SK-N-SH treated with all-trans-retinoic acid at 6 μM for 48 hours (cell line): Measurements from ENCODE around the gene ZKSCAN5.
"Not testable (repeated sequence)": the region's sequence is repeated elsewhere in the genome, so short reads cannot be mapped to it uniquely, and the experiment has no call there.

ENCODE experiments used
- ATAC-seq: fragments of 200-7000 bp; cut with Tn5 transposase; 3 replicates; pipeline ENCODE4 v1.9.1; 2020; ENCODE audit warnings: mild to moderate bottlenecking, moderate library complexity
- BACH2 ChIP-seq: fragments of 250-450 bp; sonication (Bioruptor Pico); IDR thresholded peaks from 2 replicates; pipeline ENCODE4 v1.9.0; 2021; ENCODE audit warnings: mild to moderate bottlenecking, borderline replicate concordance
- ISL1 ChIP-seq: fragments of 250-450 bp; sonication (Bioruptor Pico); IDR thresholded peaks from 2 replicates; pipeline ENCODE4 v2.1.2; 2022; ENCODE audit warnings: mild to moderate bottlenecking, moderate library complexity
- SNAI2 ChIP-seq: fragments of 250-450 bp; sonication (Bioruptor Pico); IDR thresholded peaks from 2 replicates; pipeline ENCODE4 v1.5.0; 2020; ENCODE audit warnings: mild to moderate bottlenecking, moderate library complexity
- ZC3H10 ChIP-seq: fragments of 250-450 bp; sonication (Bioruptor Pico); IDR thresholded peaks from 2 replicates; pipeline ENCODE4 v1.5.1; 2021; ENCODE audit warnings: mild to moderate bottlenecking, moderate library complexity
- ZFP30 ChIP-seq: fragments of 450-650 bp; formaldehyde crosslinking; IDR thresholded peaks from 2 replicates; pipeline ENCODE4 v1.5.0; 2022; ENCODE audit warnings: mild to moderate bottlenecking, moderate library complexity
- ZNF565 ChIP-seq: fragments of 450-650 bp; formaldehyde crosslinking; conservative IDR thresholded peaks from 2 replicates; pipeline ENCODE4 v1.5.0; 2020; ENCODE audit warnings: low read depth, mild to moderate bottlenecking, moderate library complexity
- ZNF70 ChIP-seq: fragments of 450-650 bp; formaldehyde crosslinking; IDR thresholded peaks from 2 replicates; pipeline ENCODE4 v1.5.0; 2020; ENCODE audit warnings: mild to moderate bottlenecking, moderate library complexity
- TF ChIP-seq, protein P1 (sequence below): fragments of 250-450 bp; sonication (Bioruptor Pico); IDR thresholded peaks from 2 replicates; pipeline ENCODE4 v1.5.1; 2021; ENCODE audit warnings: mild to moderate bottlenecking, moderate library complexity
- TF ChIP-seq, protein P2 (sequence below): fragments of 250-450 bp; sonication (Bioruptor Pico); IDR thresholded peaks from 2 replicates; pipeline ENCODE4 v1.5.0; 2020; ENCODE audit warnings: mild to moderate bottlenecking, moderate library complexity

The ZKSCAN5 gene

DNA sequence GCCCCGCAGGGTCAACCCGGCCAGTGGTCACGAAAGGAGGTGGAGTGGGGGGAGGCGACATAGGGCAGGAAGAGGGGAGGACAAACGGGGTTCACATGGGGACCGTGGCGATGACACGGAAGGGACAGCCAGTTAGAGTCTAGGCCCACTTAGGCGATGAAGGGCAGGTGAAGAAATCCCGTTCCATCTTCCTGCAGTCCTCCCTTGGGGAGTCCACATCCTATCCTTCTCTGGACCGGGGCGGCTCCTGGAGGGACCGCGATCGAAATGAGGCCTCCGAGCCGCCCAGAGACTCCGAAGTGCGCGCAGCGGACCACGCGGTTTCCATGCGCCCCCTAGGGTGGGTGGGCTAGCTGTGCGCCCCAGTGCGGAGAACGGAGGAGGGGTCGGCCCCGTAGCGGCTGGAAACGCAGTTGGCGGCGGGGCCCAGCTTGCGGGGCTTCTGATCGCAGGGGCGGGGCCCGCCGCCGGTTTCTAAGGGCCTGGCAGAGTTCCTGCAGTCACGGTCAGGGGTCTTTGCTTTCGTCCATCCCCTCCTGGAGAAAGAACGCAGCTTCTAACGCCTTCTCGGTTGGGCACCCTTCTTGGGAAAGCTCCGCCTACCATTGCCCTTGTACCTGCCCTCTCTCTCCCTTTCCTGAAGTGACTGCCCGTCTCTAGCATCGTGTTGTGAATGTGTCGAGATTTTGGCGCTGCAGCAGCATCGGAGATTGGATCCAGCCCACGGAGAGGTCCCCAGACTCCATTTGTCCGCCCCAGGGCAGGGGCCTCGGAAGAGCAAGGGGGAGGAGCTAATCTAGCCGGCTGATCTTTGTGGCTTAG lies 75.7 kb downstream of the ZKSCAN5 start:
- TF ChIP-seq ZNF565 (CRISPR knock-in tag): no peak
- 0 out of 2 replicates have a peak, but pooled peaks have one; percentile 55 for TF ChIP-seq SNAI2 (CRISPR knock-in tag)
- TF ChIP-seq, protein P1, sequence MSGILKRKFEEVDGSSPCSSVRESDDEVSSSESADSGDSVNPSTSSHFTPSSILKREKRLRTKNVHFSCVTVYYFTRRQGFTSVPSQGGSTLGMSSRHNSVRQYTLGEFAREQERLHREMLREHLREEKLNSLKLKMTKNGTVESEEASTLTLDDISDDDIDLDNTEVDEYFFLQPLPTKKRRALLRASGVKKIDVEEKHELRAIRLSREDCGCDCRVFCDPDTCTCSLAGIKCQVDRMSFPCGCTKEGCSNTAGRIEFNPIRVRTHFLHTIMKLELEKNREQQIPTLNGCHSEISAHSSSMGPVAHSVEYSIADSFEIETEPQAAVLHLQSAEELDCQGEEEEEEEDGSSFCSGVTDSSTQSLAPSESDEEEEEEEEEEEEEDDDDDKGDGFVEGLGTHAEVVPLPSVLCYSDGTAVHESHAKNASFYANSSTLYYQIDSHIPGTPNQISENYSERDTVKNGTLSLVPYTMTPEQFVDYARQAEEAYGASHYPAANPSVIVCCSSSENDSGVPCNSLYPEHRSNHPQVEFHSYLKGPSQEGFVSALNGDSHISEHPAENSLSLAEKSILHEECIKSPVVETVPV (CRISPR knock-in tag): no peak
- TF ChIP-seq ZFP30 (CRISPR knock-in tag): no peak
- TF ChIP-seq BACH2 (CRISPR knock-in tag): no peak
- TF ChIP-seq, protein P2, sequence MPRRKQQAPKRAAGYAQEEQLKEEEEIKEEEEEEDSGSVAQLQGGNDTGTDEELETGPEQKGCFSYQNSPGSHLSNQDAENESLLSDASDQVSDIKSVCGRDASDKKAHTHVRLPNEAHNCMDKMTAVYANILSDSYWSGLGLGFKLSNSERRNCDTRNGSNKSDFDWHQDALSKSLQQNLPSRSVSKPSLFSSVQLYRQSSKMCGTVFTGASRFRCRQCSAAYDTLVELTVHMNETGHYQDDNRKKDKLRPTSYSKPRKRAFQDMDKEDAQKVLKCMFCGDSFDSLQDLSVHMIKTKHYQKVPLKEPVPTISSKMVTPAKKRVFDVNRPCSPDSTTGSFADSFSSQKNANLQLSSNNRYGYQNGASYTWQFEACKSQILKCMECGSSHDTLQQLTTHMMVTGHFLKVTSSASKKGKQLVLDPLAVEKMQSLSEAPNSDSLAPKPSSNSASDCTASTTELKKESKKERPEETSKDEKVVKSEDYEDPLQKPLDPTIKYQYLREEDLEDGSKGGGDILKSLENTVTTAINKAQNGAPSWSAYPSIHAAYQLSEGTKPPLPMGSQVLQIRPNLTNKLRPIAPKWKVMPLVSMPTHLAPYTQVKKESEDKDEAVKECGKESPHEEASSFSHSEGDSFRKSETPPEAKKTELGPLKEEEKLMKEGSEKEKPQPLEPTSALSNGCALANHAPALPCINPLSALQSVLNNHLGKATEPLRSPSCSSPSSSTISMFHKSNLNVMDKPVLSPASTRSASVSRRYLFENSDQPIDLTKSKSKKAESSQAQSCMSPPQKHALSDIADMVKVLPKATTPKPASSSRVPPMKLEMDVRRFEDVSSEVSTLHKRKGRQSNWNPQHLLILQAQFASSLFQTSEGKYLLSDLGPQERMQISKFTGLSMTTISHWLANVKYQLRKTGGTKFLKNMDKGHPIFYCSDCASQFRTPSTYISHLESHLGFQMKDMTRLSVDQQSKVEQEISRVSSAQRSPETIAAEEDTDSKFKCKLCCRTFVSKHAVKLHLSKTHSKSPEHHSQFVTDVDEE (CRISPR knock-in tag): no peak; the same call in 1 of the 2 replicates
- TF ChIP-seq ISL1 (CRISPR knock-in tag): no peak
- no peak for TF ChIP-seq ZC3H10 (CRISPR knock-in tag)
- 0 out of 2 replicates have a peak, but pooled peaks have one; percentile 19 for TF ChIP-seq ZNF70
- peak; percentile 81 for ATAC-seq

DNA sequence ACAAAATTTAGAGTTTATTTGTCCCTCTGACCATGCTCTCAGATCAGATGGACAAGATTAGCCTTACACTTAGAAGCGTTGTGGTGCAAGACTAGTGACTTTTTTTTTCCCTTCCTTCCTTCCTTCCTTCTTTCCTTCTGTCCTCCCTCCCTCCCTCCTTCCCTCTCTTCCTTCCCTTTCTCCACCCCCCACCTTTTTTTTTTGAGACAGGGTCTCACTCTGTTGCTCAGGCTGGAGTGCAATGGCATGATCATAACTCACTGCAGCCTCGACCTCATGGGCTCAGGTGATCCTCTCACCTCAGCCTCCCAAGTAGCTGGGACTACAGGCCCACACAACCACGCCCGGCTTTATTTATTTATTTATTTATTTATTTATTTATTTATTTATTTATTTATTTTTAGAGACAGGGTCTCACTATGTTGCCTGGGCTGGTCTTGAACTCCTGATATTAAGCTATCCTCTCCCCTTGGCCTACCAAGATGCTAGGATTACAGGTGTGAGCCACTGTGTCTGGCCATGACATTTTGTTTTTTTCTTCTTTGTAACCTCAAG lies 76.4 kb downstream of the ZKSCAN5 start:
- ATAC-seq: not testable (repeated sequence)
